ENCODE results near the gene NPFF. TPM values are rescaled to one million over a fixed set of nuclear protein-coding genes. Genes with fewer than 3 reads are reported as not detected.
"Not testable (repeated sequence)": the region's sequence is repeated elsewhere in the genome, so short reads cannot be mapped to it uniquely, and the experiment has no call there.

The NPFF gene
- total and polyA plus RNA-seq, 2 donors (not counting 3 experiments of a cell fraction or from before 2014, with no cell fraction given), result not detected

GRCh38 chr12:53550595-53550994 is 43.3 kb upstream of the NPFF start:
- intact Hi-C loops (cut with micrococcal nuclease), result no loop called here
- H3K9me3 ChIP-seq (replicated peaks; ENCODE audit: control insufficient read depth, insufficient read depth, low read length), result no peaks in the 10 kb centered on the region
- H3K4me2 ChIP-seq (ENCODE audit: insufficient read depth, low read length), result no peak overlapping the region
- no peak overlapping the region for H2AFZ ChIP-seq (ENCODE audit: low read depth, low read length)
- no peak for FAIRE-seq
- DNase-seq (ENCODE audit: low read depth, low spot score), result no peak
- H4K20me1 ChIP-seq (replicated peaks; ENCODE audit: control insufficient read depth, extremely low read depth, insufficient read depth, low read length), result no peaks in the 10 kb centered on the region
- POLR2A ChIA-PET, result no interaction called here
- CTCF ChIA-PET, result interaction anchor here (1.6 to 2.2 kb wide), 2 partner anchors 10 to 125 kb away, joined by 4 to 12 read pairs; partner anchors contain the start of gene ATP5MC2
- no peaks in the 10 kb centered on the region for H3K27me3 ChIP-seq (ENCODE audit: control insufficient read depth in 2 of 2, insufficient read depth in 2 of 2, low read length in 2 of 2)
- no peak overlapping the region for H3K4me3 ChIP-seq (replicated peaks in 1 of 3; ENCODE audit: insufficient read depth in 1 of 3, low read depth in 1 of 3, low read length in 3 of 3)
- no peaks in the 10 kb centered on the region for H3K4me1 ChIP-seq (ENCODE audit: control insufficient read depth, extremely low read depth, insufficient read depth, low read length)
- TF ChIP-seq EZH2 (IDR thresholded peaks at IDR 0.05; ENCODE audit: borderline replicate concordance, low read depth, low read length, severe bottlenecking) (no peak), GATA2 (IDR thresholded peaks at IDR 0.05; ENCODE audit: insufficient read depth, insufficient read length, low read depth, low read length) (no peak), POLR2A (IDR thresholded peaks at IDR 0.05; ENCODE audit: low read depth, low read length) (no peak), FOS (IDR thresholded peaks at IDR 0.05; ENCODE audit: borderline replicate concordance, insufficient read depth, low read length) (no peak), MYC (IDR thresholded peaks at IDR 0.05; ENCODE audit: low read depth, low read length) (no peak), POLR2AphosphoS5 (IDR thresholded peaks at IDR 0.05; ENCODE audit: insufficient read depth, low read depth, low read length) (no peak), JUN (IDR thresholded peaks at IDR 0.05; ENCODE audit: borderline replicate concordance, insufficient read depth, insufficient read length, low read depth) (no peak), CTCF (IDR thresholded peaks at IDR 0.05; ENCODE audit: extremely low read depth in 1 of 2, insufficient read depth in 1 of 2, low read depth in 1 of 2, low read length in 2 of 2) (no peak)
- TF ChIP-seq, protein P1, sequence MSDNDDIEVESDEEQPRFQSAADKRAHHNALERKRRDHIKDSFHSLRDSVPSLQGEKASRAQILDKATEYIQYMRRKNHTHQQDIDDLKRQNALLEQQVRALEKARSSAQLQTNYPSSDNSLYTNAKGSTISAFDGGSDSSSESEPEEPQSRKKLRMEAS (IDR thresholded peaks at IDR 0.05; ENCODE audit: insufficient read depth, insufficient read length), result no peak
- dilution Hi-C loops (cut with MboI; ENCODE audit: extremely low pct_ligation_motif_present, low sequenced_read_pairs), result no loop called here
- peaks cover 12% of the 10 kb centered on the region in 2 experiments for H3K36me3 ChIP-seq (ENCODE audit: control insufficient read depth in 2 of 2, extremely low read depth in 1 of 2, insufficient read depth in 2 of 2, low read length in 2 of 2)
- no peak overlapping the region for H3K9ac ChIP-seq (replicated peaks; ENCODE audit: extremely low read depth, insufficient read depth, low read length)
- no peak overlapping the region for H3K27ac ChIP-seq (ENCODE audit: insufficient read depth, low read depth, low read length)
- no peaks in the 10 kb centered on the region for H3K9me1 ChIP-seq (replicated peaks; ENCODE audit: control insufficient read depth, extremely low read depth, insufficient read depth, low read length)
- BruUV-seq (replicated peaks), result no TSS peak
- no peaks in the 10 kb centered on the region for H3K79me2 ChIP-seq (ENCODE audit: control insufficient read depth, insufficient read depth, low read length)

DNA sequence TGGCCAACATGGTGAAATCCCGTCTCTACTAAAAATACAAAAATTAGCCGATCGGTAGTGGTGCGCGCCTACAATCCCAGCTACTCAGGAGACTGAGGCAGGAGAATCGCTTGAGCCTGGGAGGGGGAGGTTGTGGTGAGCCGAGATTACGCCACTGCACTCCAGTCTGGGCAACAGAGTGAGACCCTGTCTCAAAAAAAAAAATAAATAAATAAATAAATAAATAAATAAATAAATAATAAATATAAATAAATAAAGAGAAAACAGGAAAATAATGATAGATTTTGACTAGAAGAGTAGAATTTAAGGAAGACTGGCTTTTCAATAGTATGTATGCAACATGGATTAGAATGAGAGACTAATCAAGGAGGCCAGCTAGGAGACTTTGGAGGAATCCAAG is 42.8 kb upstream of the NPFF start:
- H3K4me2 ChIP-seq (ENCODE audit: insufficient read depth, low read length); H3K27me3 ChIP-seq (ENCODE audit: control insufficient read depth in 2 of 2, insufficient read depth in 2 of 2, low read length in 2 of 2); DNase-seq (ENCODE audit: low read depth, low spot score); FAIRE-seq; POLR2A ChIA-PET; dilution Hi-C loops (cut with MboI; ENCODE audit: extremely low pct_ligation_motif_present, low sequenced_read_pairs); H3K9ac ChIP-seq (replicated peaks; ENCODE audit: extremely low read depth, insufficient read depth, low read length); H4K20me1 ChIP-seq (replicated peaks; ENCODE audit: control insufficient read depth, extremely low read depth, insufficient read depth, low read length); H3K9me1 ChIP-seq (replicated peaks; ENCODE audit: control insufficient read depth, extremely low read depth, insufficient read depth, low read length); H3K27ac ChIP-seq (ENCODE audit: insufficient read depth, low read depth, low read length); H2AFZ ChIP-seq (ENCODE audit: low read depth, low read length); H3K4me3 ChIP-seq (replicated peaks in 1 of 3; ENCODE audit: insufficient read depth in 1 of 3, low read depth in 1 of 3, low read length in 3 of 3); H3K9me3 ChIP-seq (replicated peaks; ENCODE audit: control insufficient read depth, insufficient read depth, low read length); H3K4me1 ChIP-seq (ENCODE audit: control insufficient read depth, extremely low read depth, insufficient read depth, low read length); intact Hi-C loops (cut with micrococcal nuclease); H3K79me2 ChIP-seq (ENCODE audit: control insufficient read depth, insufficient read depth, low read length); BruUV-seq (replicated peaks): not testable (repeated sequence)
- H3K36me3 ChIP-seq (ENCODE audit: control insufficient read depth in 2 of 2, extremely low read depth in 1 of 2, insufficient read depth in 2 of 2, low read length in 2 of 2), result peaks cover 12% of the 10 kb centered on the region in 2 experiments
- CTCF ChIA-PET, result interaction anchor here (1.6 to 2.2 kb wide), 2 partner anchors 11 to 126 kb away, joined by 4 to 12 read pairs; partner anchors contain the start of gene ATP5MC2

DNA sequence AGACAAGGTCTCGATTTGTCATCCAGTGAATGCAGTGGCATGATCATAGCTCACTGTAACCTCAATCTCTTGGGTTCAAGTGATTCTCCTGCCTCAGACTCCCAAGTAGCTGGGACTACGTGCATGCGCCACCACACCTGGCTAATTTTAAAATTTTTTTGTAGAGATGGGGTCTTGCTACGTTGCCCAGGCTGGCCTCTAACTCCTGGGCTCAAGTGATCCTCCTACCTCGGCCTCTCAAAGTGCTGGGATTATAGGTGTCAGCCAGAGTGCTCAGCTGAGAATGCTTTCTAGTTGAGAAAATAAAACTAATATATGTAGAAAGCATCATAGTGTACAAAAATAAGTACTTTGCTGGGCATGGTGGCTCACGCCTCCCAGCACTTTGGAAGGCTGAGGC is 41.1 kb upstream of the NPFF start:
- BruUV-seq (replicated peaks); H2AFZ ChIP-seq (ENCODE audit: low read depth, low read length); FAIRE-seq; H3K27me3 ChIP-seq (ENCODE audit: control insufficient read depth in 2 of 2, insufficient read depth in 2 of 2, low read length in 2 of 2); H3K4me1 ChIP-seq (ENCODE audit: control insufficient read depth, extremely low read depth, insufficient read depth, low read length); dilution Hi-C loops (cut with MboI; ENCODE audit: extremely low pct_ligation_motif_present, low sequenced_read_pairs); H3K9me1 ChIP-seq (replicated peaks; ENCODE audit: control insufficient read depth, extremely low read depth, insufficient read depth, low read length); H3K27ac ChIP-seq (ENCODE audit: insufficient read depth, low read depth, low read length); H3K9me3 ChIP-seq (replicated peaks; ENCODE audit: control insufficient read depth, insufficient read depth, low read length); H3K4me3 ChIP-seq (replicated peaks in 1 of 3; ENCODE audit: insufficient read depth in 1 of 3, low read depth in 1 of 3, low read length in 3 of 3); H3K79me2 ChIP-seq (ENCODE audit: control insufficient read depth, insufficient read depth, low read length); DNase-seq (ENCODE audit: low read depth, low spot score); intact Hi-C loops (cut with micrococcal nuclease); H3K9ac ChIP-seq (replicated peaks; ENCODE audit: extremely low read depth, insufficient read depth, low read length); H4K20me1 ChIP-seq (replicated peaks; ENCODE audit: control insufficient read depth, extremely low read depth, insufficient read depth, low read length); H3K4me2 ChIP-seq (ENCODE audit: insufficient read depth, low read length): not testable (repeated sequence)
- CTCF ChIA-PET, result interaction anchor here (0.7 to 1.0 kb wide), 3 partner anchors 24 to 129 kb away, joined by 3 to 4 read pairs (median 4); partner anchors contain the start of gene ATP5MC2
- H3K36me3 ChIP-seq (ENCODE audit: control insufficient read depth in 2 of 2, extremely low read depth in 1 of 2, insufficient read depth in 2 of 2, low read length in 2 of 2), result peaks cover 12% of the 10 kb centered on the region in 2 experiments
- POLR2A ChIA-PET, result interaction anchor here (1.1 kb wide), 1 partner anchor 69 kb away, joined by 6 read pairs; no protein-coding TSS in a partner anchor

Data from endothelial cell of umbilical vein (primary cell).